Stimulated activated effector memory CD8-positive, alpha-beta T cell treated with anti-CD3 and anti-CD28 coated beads, Interleukin-12 subunit alpha, Interleukin-12 subunit beta, amount 100 ng/mL, for 72 hours (primary cell): ENCODE measurements around the gene C4BPA.

Experiments
- ATAC-seq: fragments of 150-1000 bp; cut with Tn5 transposase; 2 replicates; pipeline ENCODE4 v1.10.0; 2021
- DNase-seq, 2 donors: peaks; one replicate each; pipeline ENCODE4 v3.0.0; 2021 to 2022; ENCODE audit warnings: low spot score in 2 of 2
- H3K27ac Mint-ChIP-seq: one replicate; pipeline ENCODE4 v1.8.0; 2022; ENCODE audit warnings: mild to moderate bottlenecking, mixed read lengths
- H3K36me3 Mint-ChIP-seq: one replicate; pipeline ENCODE4 v1.8.0; 2022; ENCODE audit warnings: mild to moderate bottlenecking, mixed read lengths
- H3K4me1 Mint-ChIP-seq: one replicate; pipeline ENCODE4 v1.8.0; 2022; ENCODE audit warnings: mixed read lengths
- H3K4me3 Mint-ChIP-seq: one replicate; pipeline ENCODE4 v1.8.0; 2022; ENCODE audit warnings: mild to moderate bottlenecking, mixed read lengths
- H3K9me3 Mint-ChIP-seq: one replicate; pipeline ENCODE4 v1.8.0; 2022; ENCODE audit warnings: mixed read lengths

Gene C4BPA

DNA sequence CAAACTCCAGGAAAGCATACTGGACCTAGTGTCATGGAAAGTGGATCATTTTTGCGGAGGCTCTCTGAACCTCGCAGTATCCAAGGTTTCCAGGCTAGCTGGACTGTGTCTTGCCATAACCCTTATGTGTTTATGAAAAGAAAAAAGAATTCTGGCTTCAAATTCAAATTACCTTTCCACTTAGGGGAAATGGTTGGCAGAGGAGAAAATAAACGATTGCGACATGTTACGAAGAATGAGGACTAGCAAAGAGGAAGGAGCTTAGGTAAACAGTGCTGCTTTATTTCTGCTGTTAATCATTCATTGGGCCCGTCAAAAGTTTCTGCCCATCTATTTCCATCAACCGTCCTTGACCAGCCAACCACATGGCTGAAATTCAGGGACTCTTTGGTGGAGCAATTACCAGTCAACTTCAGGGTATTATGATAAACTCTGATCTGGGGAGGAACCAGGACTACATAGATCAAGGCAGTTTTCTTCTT is at the start of gene C4BPA:
Gene C4BPA, plus strand, starts transcription at position 342 of the 482 bp plus-strand sequence. CDS start 8,793 bp downstream, outside the sequence.
- Mint-ChIP-seq H3K27ac (no peak within 1 kb of the TSS), H3K4me3 (no peak within 1 kb of the TSS), H3K4me1 (no peaks in the 10 kb centered on the region), H3K9me3 (no peaks in the 10 kb centered on the region), H3K36me3 (no peaks in the 10 kb centered on the region)
- no peak for ATAC-seq
- no peak for DNase-seq

GRCh38 chr1:207054491-207054890 is 49.5 kb upstream of the C4BPA start:
- H3K4me3 Mint-ChIP-seq: peak overlapping the region; percentile 94
- no peak overlapping the region for H3K27ac Mint-ChIP-seq
- peaks cover 31% of the 10 kb centered on the region for H3K4me1 Mint-ChIP-seq

GRCh38 chr1:207055386-207056001 is 48.5 kb upstream of the C4BPA start:
- Mint-ChIP-seq H3K4me1 (peaks cover 24% of the 10 kb centered on the region), H3K4me3 (no peak overlapping the region), H3K27ac (no peak overlapping the region), H3K9me3 (no peaks in the 10 kb centered on the region), H3K36me3 (no peaks in the 10 kb centered on the region)
- DNase-seq (no peak), ATAC-seq (no peak)

More at GRCh38 chr1:207054491-207054890, 49.5 kb upstream of the C4BPA start:
- no peak for DNase-seq
- no peak for ATAC-seq
- no peaks in the 10 kb centered on the region for H3K9me3 Mint-ChIP-seq
- peaks cover 8% of the 10 kb centered on the region for H3K36me3 Mint-ChIP-seq

DNA sequence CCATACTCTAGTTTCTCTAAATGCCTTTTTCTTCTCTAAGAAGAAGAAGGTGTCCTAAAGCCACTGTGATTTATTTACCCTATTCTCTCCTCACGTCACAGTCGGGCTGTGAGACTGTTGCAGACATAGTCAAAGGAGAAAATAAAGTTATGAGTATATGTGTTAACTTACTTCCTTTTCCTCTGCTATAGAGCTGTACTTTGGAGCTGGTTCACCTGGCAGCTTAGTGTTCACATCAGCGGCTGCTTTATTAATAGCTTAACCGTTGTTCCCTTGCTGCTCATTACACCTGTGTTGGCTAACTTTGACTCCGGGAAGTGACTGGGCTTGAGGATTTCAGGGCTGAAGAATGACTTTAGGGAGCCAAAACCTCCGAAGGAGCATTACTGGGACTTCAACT is 47.4 kb upstream of the C4BPA start:
- peaks cover 15% of the 10 kb centered on the region for H3K4me1 Mint-ChIP-seq
- H3K36me3 Mint-ChIP-seq: no peaks in the 10 kb centered on the region
- H3K27ac Mint-ChIP-seq: no peak overlapping the region
- no peak for ATAC-seq
- DNase-seq: no peak
- no peaks in the 10 kb centered on the region for H3K9me3 Mint-ChIP-seq
- H3K4me3 Mint-ChIP-seq: no peak overlapping the region

- ATAC-seq (no peak), DNase-seq (no peak)
- Mint-ChIP-seq H3K27ac (no peak overlapping the region), H3K36me3 (no peaks in the 10 kb centered on the region), H3K4me1 (peaks cover 3% of the 10 kb centered on the region), H3K4me3 (no peak overlapping the region), H3K9me3 (no peaks in the 10 kb centered on the region)
Observed at GRCh38 chr1:207058252-207058651, 45.8 kb upstream of the C4BPA start.

DNA sequence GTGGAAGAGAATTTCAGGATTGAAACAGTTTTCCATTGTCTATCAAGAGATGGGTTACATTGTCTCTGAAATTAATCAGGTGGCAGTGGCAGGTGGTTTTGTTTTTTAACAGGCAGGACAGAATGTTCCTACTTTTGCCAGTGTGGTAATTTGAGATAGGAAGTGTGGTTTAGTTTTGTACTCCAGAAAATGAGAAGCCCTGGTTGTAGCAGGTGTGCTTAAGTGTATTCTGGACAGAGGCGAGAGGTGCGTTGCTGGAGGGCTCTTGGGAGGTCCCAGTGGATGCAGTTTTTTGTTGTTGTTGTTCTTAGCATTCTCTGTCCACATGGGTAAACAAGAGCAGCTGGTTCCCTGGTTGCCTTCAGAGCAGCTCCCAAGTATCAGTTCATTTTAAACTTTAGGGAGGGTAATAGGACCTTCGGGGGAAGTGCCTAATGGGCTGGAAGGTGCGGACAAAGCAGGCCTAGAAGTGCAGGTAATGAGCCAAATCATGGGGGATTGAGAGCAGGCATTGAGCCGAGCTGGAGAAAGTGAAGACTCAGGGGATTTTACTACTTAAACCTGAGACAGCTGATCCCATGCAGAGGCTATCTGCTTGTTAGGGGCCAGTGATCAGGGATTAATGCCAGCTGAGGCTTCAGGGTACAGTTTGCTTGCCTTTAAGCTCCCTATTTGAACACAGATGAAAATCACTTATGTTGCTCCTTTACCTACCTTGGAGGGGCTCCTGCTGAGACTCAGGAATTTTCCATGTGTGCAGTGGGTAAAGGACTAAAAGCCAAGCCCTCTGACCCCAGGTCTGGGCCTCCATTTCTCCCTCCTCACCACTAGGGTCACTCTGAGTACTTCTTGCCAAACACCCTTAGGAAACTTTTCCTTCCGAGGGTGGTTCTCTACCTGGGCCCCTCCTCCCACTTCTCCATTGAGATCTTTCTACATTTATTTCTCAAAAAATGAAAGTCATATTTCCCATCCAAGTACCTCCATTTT is 44.9 kb upstream of the C4BPA start:
- Mint-ChIP-seq H3K4me3 (no peak overlapping the region), H3K36me3 (no peaks in the 10 kb centered on the region), H3K4me1 (no peaks in the 10 kb centered on the region), H3K27ac (no peak overlapping the region), H3K9me3 (no peaks in the 10 kb centered on the region)
- DNase-seq (no peak), ATAC-seq (no peak)

DNA sequence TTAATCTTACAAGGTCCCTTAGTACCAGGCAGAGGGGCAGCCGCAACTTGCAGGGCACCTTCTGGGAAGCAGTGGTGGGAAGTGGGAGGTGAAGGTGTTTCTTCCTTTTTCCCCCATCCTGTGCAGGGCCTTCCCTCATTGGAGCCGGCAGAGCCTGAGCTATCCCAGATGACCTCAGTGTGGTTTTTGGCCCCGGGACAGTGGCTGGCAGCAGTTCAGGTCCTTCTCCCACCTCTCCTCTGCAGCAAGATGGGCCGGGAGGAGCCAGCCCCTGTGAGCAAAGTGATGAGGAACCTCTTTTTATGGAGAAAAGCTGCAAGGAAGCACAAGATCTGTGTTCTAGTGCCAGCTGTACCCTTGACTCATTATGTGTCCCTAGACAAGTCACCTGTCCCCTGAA is 44.2 kb upstream of the C4BPA start:
- no peak for ATAC-seq
- Mint-ChIP-seq H3K36me3 (no peaks in the 10 kb centered on the region), H3K4me1 (no peaks in the 10 kb centered on the region), H3K4me3 (no peak overlapping the region), H3K27ac (no peak overlapping the region), H3K9me3 (no peaks in the 10 kb centered on the region)
- no peak for DNase-seq

DNA sequence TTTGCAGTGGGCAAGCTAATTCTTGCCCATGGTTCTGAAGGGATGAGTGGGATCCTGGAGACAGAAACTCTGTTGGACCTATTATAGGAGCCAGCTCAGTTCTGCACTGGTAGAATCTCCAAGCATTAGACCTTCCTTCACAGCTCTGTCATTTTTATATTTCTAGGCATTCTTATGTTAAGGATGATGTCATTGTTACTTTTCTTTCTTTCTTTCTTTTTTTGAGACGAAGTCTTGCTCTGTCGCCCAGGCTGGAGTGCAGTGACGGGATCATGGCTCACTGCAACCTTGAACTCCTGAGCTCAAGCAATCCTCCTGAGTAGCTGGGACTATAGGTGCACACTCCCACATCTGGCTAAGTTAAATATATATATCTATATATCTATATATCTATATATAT is 43.4 kb upstream of the C4BPA start:
- Mint-ChIP-seq H3K36me3 (no peaks in the 10 kb centered on the region), H3K9me3 (no peaks in the 10 kb centered on the region), H3K4me1 (no peaks in the 10 kb centered on the region), H3K27ac (no peak overlapping the region), H3K4me3 (no peak overlapping the region)
- DNase-seq (no peak), ATAC-seq (no peak)

DNA sequence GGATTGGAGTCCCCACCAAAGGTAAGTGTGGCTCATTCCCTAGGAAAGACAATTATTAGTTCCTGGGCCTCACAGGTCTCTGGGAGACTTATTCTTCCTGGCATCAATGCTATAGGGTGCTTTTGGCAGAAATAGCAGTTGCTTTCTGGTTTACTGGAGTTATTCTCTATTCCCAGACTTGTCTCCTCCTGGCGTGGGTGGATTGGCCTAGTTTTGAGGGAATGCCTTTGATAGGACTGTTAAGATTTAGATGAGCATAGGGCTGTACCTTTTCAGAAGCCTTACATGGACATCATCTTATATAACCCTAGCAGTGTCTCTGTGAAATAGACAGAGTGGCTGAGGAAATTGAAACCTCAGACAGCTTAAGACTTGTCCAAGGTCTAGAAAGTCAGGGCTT is 42.0 kb upstream of the C4BPA start:
- Mint-ChIP-seq H3K27ac (no peak overlapping the region), H3K36me3 (no peaks in the 10 kb centered on the region), H3K9me3 (no peaks in the 10 kb centered on the region), H3K4me3 (no peak overlapping the region), H3K4me1 (no peaks in the 10 kb centered on the region)
- DNase-seq (no peak), ATAC-seq (no peak)

DNA sequence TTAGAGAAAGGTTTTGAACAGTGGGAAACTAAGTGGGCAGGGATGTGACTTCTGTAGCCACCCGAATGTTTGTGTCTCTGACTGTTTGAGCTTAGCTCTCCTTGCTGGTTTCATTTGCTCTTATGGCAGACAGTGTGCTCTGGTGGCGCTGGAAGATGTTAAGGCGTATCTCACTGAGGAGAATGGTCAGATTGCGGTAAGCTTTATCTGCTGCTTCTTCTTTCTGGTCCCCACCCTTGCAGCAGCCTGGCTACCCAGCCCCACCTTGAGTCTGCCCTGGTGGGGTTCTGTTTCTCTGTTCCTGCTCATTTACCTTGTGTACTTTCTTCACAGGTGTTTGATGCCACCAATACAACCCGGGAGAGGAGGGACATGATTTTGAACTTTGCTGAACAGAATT is 41.0 kb upstream of the C4BPA start:
- H3K4me1 Mint-ChIP-seq: no peaks in the 10 kb centered on the region
- DNase-seq (peak in 1 of 2 donors; percentile 18), ATAC-seq (no peak)
- no peaks in the 10 kb centered on the region for H3K36me3 Mint-ChIP-seq
- H3K4me3 Mint-ChIP-seq: no peak overlapping the region
- no peaks in the 10 kb centered on the region for H3K9me3 Mint-ChIP-seq
- H3K27ac Mint-ChIP-seq: no peak overlapping the region

GRCh38 chr1:207064561-207064960 is 39.5 kb upstream of the C4BPA start:
- H3K4me3 Mint-ChIP-seq: no peak overlapping the region
- H3K27ac Mint-ChIP-seq: no peak overlapping the region
- DNase-seq: peak in 1 of 2 donors; percentile 29
- no peaks in the 10 kb centered on the region for H3K36me3 Mint-ChIP-seq
- peaks cover 7% of the 10 kb centered on the region for H3K4me1 Mint-ChIP-seq
- no peaks in the 10 kb centered on the region for H3K9me3 Mint-ChIP-seq
- ATAC-seq: no peak

- DNase-seq (no peak), ATAC-seq (no peak)
- H3K27ac Mint-ChIP-seq: no peak overlapping the region
- H3K36me3 Mint-ChIP-seq: no peaks in the 10 kb centered on the region
- H3K4me3 Mint-ChIP-seq: no peak overlapping the region
- peaks cover 23% of the 10 kb centered on the region for H3K4me1 Mint-ChIP-seq
- no peaks in the 10 kb centered on the region for H3K9me3 Mint-ChIP-seq
Observed at GRCh38 chr1:207067185-207067584, 36.8 kb upstream of the C4BPA start.

- H3K9me3 Mint-ChIP-seq: no peaks in the 10 kb centered on the region
- no peak overlapping the region for H3K27ac Mint-ChIP-seq
- H3K4me1 Mint-ChIP-seq: peaks cover 23% of the 10 kb centered on the region
- H3K36me3 Mint-ChIP-seq: no peaks in the 10 kb centered on the region
- ATAC-seq: no peak
- DNase-seq: no peak
- H3K4me3 Mint-ChIP-seq: no peak overlapping the region
Observed at GRCh38 chr1:207067665-207068064, 36.4 kb upstream of the C4BPA start.

DNA sequence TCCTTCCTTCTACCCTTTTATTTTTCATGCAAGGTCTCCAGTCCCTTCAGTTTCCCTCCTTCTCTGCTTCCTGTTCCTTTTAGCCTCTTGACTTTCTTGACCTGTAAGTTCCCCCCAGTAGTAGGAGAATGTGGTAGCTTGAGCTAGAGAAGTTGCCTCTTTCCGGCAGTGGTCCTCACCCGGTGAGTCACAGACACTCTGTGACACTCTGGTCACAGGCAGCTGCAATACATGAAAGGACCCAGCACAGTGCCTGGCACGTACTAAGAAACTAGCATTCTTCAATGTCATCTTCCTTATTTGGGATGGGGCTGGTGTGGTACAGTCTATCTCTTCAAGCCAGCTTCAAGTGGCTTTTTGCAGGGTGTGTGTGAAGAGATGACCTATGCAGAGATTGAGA is 35.0 kb upstream of the C4BPA start:
- no peak overlapping the region for H3K27ac Mint-ChIP-seq
- peak in 1 of 2 donors; percentile 41 for DNase-seq
- H3K4me1 Mint-ChIP-seq: peaks cover 23% of the 10 kb centered on the region
- ATAC-seq: peak; percentile 54
- H3K4me3 Mint-ChIP-seq: no peak overlapping the region
- no peaks in the 10 kb centered on the region for H3K9me3 Mint-ChIP-seq
- H3K36me3 Mint-ChIP-seq: no peaks in the 10 kb centered on the region

GRCh38 chr1:207069858-207070506 is 34.1 kb upstream of the C4BPA start:
- no peak overlapping the region for H3K27ac Mint-ChIP-seq
- no peak for ATAC-seq

More at GRCh38 chr1:207069858-207070506, 34.1 kb upstream of the C4BPA start:
- DNase-seq: no peak
- H3K4me1 Mint-ChIP-seq: peaks cover 23% of the 10 kb centered on the region
- no peaks in the 10 kb centered on the region for H3K9me3 Mint-ChIP-seq
- H3K4me3 Mint-ChIP-seq: no peak overlapping the region
- H3K36me3 Mint-ChIP-seq: no peaks in the 10 kb centered on the region
